Daoy (cell line): ENCODE measurements around the gene PHAF1. TPM values are rescaled to one million over a fixed set of nuclear protein-coding genes. Genes with fewer than 3 reads are reported as not detected.

ENCODE experiments used
- DNase-seq: peaks from one replicate; pipeline ENCODE4 v3.0.0-alpha.2; 2015; ENCODE audit warnings: low read depth
- total RNA-seq: library from RNA; depleted of rRNA; stranded (reverse); fragments of >200 nt; shearing (Covaris generic); gene quantifications from 2 replicates; pipeline ENCODE4 v1.2.3, GENCODE V29; 2014; rRNA removed

The PHAF1 gene
- total RNA-seq, 1 experiment from 2014 or later, result 12.5 TPM

- no peak for DNase-seq
Observed at GRCh38 chr16:67195676-67196075, 85.9 kb downstream of the PHAF1 start.

- no peak for DNase-seq
Observed at GRCh38 chr16:67196881-67197280, 87.1 kb downstream of the PHAF1 start.

GRCh38 chr16:67197704-67198103, 88.0 kb downstream of the PHAF1 start:
- no peak for DNase-seq

Other genes with a start within 250 kb of the PHAF1 start
- 2.7 and 5.7 TPM in 2 replicates for gene PDP2, start 229.4 kb upstream of the PHAF1 start, total RNA-seq
- not detected in 2 replicates for gene CDH16, start 191.1 kb upstream of the PHAF1 start, total RNA-seq
- 24.3 and 27.7 TPM in 2 replicates for gene RRAD, start 184.4 kb upstream of the PHAF1 start, total RNA-seq
- gene CIAO2B, start 175.5 kb upstream of the PHAF1 start, total RNA-seq, result 127 and 129 TPM in 2 replicates
- 10.3 and 12.0 TPM in 2 replicates for gene CES2, start 174.4 kb upstream of the PHAF1 start, total RNA-seq
- 0.29 TPM in 1 of 2 replicates, not detected in the other for gene CES3, start 148.7 kb upstream of the PHAF1 start, total RNA-seq
- not detected in 2 replicates for gene CES4A, start 121.4 kb upstream of the PHAF1 start, total RNA-seq
- 94.9 and 115 TPM in 2 replicates for gene CBFB, start 80.8 kb upstream of the PHAF1 start, total RNA-seq
- gene B3GNT9, start 41.1 kb downstream of the PHAF1 start, total RNA-seq, result 5.5 and 9.8 TPM in 2 replicates
- gene TRADD, start 50.0 kb downstream of the PHAF1 start, total RNA-seq, result 16.7 and 20.5 TPM in 2 replicates
- gene FBXL8, start 50.0 kb downstream of the PHAF1 start, total RNA-seq, result 3.8 and 6.2 TPM in 2 replicates
- gene HSF4, start 54.8 kb downstream of the PHAF1 start, total RNA-seq, result 1.2 and 2.8 TPM in 2 replicates
- 9.5 and 14.7 TPM in 2 replicates for gene NOL3, start 60.6 kb downstream of the PHAF1 start, total RNA-seq
- gene MATCAP1, start 74.0 kb downstream of the PHAF1 start, total RNA-seq, result 4.6 and 7.0 TPM in 2 replicates
- gene EXOC3L1, start 80.2 kb downstream of the PHAF1 start, total RNA-seq, result 0.63 and 0.74 TPM in 2 replicates
- gene E2F4, start 82.2 kb downstream of the PHAF1 start, total RNA-seq, result 109 and 111 TPM in 2 replicates
- gene ELMO3, start 89.2 kb downstream of the PHAF1 start, total RNA-seq, result 0.97 and 1.8 TPM in 2 replicates
- gene TMEM208, start 117.2 kb downstream of the PHAF1 start, total RNA-seq, result 30.0 and 54.8 TPM in 2 replicates
- 22.2 and 25.7 TPM in 2 replicates for gene FHOD1, start 137.5 kb downstream of the PHAF1 start, total RNA-seq
- 1.7 and 1.8 TPM in 2 replicates for gene SLC9A5, start 139.0 kb downstream of the PHAF1 start, total RNA-seq
- gene PLEKHG4, start 169.6 kb downstream of the PHAF1 start, total RNA-seq, result 31.7 and 45.0 TPM in 2 replicates
- 0.23 and 0.33 TPM in 2 replicates for gene KCTD19, start 216.8 kb downstream of the PHAF1 start, total RNA-seq
- 0.36 TPM in 1 of 2 replicates, not detected in the other for gene LRRC36, start 216.9 kb downstream of the PHAF1 start, total RNA-seq